Stimulated activated naive B cell treated with anti-CD40 and anti-IgM and Interleukin-4, amounts not matched to agents 10 μg/mL and 1 μg/mL and 100 μg/mL, for 72 hours (primary cell): ENCODE measurements around the gene CACNA2D3.

ENCODE experiments used
- ATAC-seq, 2 donors: fragments of 150-1000 bp; cut with Tn5 transposase; replicated peaks; 2 replicates each; pipeline ENCODE4 v1.10.0; 2021; ENCODE audit warnings: moderate library complexity in 1 of 2
- DNase-seq: peaks from one replicate; pipeline ENCODE4 v3.0.0; 2021
- H3K27ac Mint-ChIP-seq: one replicate; pipeline ENCODE4 v1.8.0; 2022; ENCODE audit warnings: mild to moderate bottlenecking, mixed read lengths
- H3K27me3 Mint-ChIP-seq, 2 donors: one replicate each; pipeline ENCODE4 v1.8.0; 2022; ENCODE audit warnings: mixed read lengths in 2 of 2
- H3K36me3 Mint-ChIP-seq, 2 donors: one replicate each; pipeline ENCODE4 v1.8.0; 2022; ENCODE audit warnings: mixed read lengths in 2 of 2, mild to moderate bottlenecking in 1 of 2
- H3K4me1 Mint-ChIP-seq, 2 donors: one replicate each; pipeline ENCODE4 v1.8.0; 2022; ENCODE audit warnings: mixed read lengths in 2 of 2, mild to moderate bottlenecking in 1 of 2
- H3K4me3 Mint-ChIP-seq, 2 donors: one replicate each; pipeline ENCODE4 v1.8.0; 2022; ENCODE audit warnings: mild to moderate bottlenecking in 2 of 2, mixed read lengths in 2 of 2, moderate library complexity in 1 of 2
- H3K9me3 Mint-ChIP-seq, 2 donors: one replicate each; pipeline ENCODE4 v1.8.0; 2022; ENCODE audit warnings: mixed read lengths in 2 of 2, mild to moderate bottlenecking in 1 of 2

CACNA2D3 gene

DNA sequence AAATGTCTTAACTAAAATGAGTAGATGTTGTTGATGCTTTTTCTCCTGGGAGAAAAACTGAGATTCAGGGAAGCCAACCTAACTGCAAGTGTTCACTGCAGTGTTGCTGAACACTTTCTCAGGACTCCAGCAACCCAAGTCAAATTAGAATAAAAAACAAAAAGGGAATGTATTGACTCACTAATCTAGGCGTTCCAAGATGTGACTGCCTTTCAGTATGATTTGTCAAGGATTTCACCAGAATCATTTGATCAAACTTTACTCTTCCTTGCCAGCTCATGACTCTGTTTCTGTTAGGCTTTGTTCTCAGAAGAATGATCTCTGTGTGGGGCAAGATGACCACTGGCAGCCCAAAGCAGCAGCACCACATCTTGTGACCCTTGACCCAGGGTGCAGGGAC is 364.0 kb downstream of the CACNA2D3 start:
- H3K27me3 Mint-ChIP-seq: no peaks in the 10 kb centered on the region
- ATAC-seq (no peak), DNase-seq (no peak)
- H3K4me1 Mint-ChIP-seq: no peaks in the 10 kb centered on the region
- peaks cover 0 to 3% of the 10 kb centered on the region in 2 donors for H3K9me3 Mint-ChIP-seq
- no peaks in the 10 kb centered on the region for H3K36me3 Mint-ChIP-seq
- no peak overlapping the region for H3K4me3 Mint-ChIP-seq
- no peak overlapping the region for H3K27ac Mint-ChIP-seq

DNA sequence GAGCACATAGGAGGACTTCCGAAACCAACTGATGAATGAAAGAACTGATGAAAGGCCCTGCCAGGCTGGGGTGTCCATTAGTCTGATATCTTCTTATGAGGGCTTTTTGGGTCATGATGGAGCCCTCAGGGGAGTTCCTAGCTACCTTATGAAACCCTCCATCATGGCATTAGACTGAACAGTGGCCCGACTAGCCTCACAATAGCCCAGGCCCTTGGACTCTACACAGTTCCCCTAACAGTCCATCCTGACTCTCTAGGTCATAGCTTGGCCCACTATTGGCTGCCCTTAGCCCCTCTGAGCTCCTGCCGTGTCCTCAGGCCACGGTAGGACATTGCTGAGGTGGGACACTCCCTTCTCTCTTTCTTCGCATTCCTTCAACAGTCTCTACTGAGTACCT is 365.9 kb downstream of the CACNA2D3 start:
- Mint-ChIP-seq H3K9me3 (peaks cover 1 to 3% of the 10 kb centered on the region in 2 donors), H3K36me3 (no peaks in the 10 kb centered on the region), H3K27ac (no peak overlapping the region), H3K4me1 (no peaks in the 10 kb centered on the region), H3K4me3 (no peak overlapping the region), H3K27me3 (no peaks in the 10 kb centered on the region)
- DNase-seq (no peak), ATAC-seq (no peak)

DNA sequence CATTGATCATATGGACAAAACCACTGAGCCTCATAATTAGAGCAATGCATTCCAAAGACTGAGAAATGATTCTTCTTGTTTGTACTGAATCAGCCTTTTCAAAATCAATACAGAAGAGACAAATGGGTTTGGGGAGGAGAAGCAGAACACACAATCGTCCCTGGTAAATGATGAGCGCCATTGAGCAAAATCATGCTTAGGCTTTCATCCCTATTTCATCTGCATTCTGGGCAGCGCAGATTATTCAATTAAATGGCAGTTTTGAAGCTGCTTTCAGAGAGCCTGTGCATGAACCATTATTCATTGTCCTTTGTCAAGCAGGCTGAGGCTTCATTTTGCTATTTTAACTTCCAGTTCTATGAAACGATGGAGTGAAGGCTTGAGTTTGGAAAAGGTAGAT is 371.9 kb downstream of the CACNA2D3 start:
- H3K36me3 Mint-ChIP-seq: no peaks in the 10 kb centered on the region
- H3K9me3 Mint-ChIP-seq: peaks cover 9 to 11% of the 10 kb centered on the region in 2 donors
- H3K4me1 Mint-ChIP-seq: no peaks in the 10 kb centered on the region
- H3K27ac Mint-ChIP-seq: no peak overlapping the region
- no peak for DNase-seq
- no peaks in the 10 kb centered on the region for H3K27me3 Mint-ChIP-seq
- H3K4me3 Mint-ChIP-seq: no peak overlapping the region
- ATAC-seq: no peak

DNA sequence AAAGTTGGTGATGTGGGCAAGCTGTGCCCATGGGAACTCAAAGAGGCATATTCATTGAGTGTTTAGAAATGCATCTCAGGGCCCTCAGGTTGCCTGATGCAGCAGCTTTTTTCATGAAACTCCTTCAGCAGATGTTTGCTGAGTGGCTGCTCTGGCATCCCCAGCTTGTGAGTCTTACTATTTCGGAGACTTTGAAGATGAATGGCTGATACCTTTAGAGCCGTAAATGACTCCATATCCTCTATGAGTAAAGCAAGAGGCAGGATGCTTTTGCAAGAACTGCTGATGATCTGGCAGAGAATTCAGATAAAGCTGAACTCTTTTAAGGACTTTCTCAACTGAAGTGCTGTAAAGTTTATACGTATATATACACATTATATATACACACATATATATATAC is 384.3 kb downstream of the CACNA2D3 start:
- ATAC-seq (no peak), DNase-seq (no peak)
- Mint-ChIP-seq H3K9me3 (peaks cover 4% of the 10 kb centered on the region in 2 donors), H3K36me3 (no peaks in the 10 kb centered on the region), H3K27me3 (no peaks in the 10 kb centered on the region), H3K27ac (no peak overlapping the region), H3K4me1 (no peaks in the 10 kb centered on the region), H3K4me3 (no peak overlapping the region)

DNA sequence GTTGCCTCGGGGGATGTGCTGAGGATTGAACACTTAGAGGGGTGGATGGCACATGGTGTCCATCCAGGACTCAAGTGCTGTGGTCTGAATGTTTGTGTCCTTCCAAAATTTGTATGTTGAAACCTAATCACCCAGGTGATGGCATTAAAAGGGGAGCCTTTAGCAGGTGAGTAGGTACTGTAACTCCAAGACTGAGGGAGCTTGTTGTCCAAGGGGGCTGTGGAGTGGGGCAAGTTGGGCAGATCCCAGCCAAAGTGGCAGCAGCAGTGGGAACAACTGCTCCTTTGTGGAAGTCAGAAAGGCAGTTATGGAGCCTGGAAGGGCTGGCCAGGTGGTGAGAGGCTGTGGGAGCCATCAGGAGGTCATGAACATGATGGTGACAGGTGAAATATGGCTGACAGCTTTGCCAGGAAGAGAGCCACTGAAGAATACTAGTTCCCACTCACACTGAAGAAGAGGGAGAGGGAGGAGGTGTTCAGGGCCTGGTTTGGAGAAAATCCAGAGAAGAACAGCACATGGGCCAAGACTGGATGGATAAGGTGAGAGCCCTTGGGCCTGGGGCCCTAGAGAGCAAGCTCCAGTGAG is 385.6 kb downstream of the CACNA2D3 start:
- ATAC-seq: no peak
- DNase-seq: no peak
- H3K36me3 Mint-ChIP-seq: no peaks in the 10 kb centered on the region

DNA sequence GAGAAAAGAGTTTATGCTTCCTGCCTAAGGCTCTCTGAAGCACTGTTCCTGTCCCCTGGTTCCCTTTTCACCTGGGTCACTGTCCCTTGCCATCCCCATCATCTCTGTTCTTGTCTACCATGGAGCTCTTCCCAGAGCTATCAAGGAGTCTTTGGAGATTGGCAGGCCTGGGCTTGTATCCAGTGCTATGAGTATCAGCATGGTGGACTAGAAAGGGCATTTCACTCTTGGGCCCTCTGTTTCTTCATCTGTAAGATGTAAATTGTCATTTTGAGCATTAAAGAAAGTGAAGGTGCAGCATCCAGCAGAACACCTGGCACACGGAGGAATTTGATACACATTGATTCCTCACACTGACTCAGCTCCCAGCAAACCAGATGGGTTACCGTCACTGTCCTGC is 388.2 kb downstream of the CACNA2D3 start:
- ATAC-seq (no peak), DNase-seq (no peak)
- H3K4me3 Mint-ChIP-seq: no peak overlapping the region
- H3K9me3 Mint-ChIP-seq: peaks cover 4 to 10% of the 10 kb centered on the region in 2 donors
- H3K36me3 Mint-ChIP-seq: no peaks in the 10 kb centered on the region
- H3K4me1 Mint-ChIP-seq: no peaks in the 10 kb centered on the region
- H3K27me3 Mint-ChIP-seq: no peaks in the 10 kb centered on the region
- H3K27ac Mint-ChIP-seq: no peak overlapping the region

More for the DNA sequence above, 385.6 kb downstream of the CACNA2D3 start:
- Mint-ChIP-seq H3K27ac (no peak overlapping the region), H3K27me3 (no peaks in the 10 kb centered on the region), H3K4me3 (no peak overlapping the region), H3K9me3 (peaks cover 4 to 10% of the 10 kb centered on the region in 2 donors), H3K4me1 (no peaks in the 10 kb centered on the region)

DNA sequence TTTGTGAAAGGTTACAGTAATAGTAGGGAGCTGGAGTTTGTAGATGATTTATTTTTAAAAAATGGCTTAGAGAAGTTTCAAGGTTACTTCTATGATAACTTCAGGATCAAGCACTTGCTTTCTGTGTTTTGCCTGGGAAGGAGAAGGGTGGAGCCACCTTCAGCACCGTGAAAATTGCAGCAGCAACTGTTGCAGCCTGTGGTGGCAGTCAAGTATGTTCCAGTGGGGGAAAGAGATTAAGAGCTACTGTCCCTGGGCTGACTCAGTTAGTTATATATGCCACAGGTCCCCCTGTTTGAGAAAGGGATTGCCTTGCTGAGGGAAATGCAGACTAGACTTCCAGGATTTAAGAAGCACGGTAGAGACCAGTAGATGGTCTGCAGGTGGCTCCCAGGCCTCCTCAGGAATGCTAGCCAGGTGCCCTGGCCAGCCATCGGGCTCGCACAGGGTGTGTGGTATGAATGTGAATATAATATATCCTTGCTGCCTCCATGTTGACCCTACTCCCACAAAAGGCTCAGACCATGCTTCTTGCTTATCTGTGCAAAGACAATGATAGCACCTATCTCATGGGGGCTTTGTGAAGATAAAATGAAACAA is 389.5 kb downstream of the CACNA2D3 start:
- H3K4me3 Mint-ChIP-seq: no peak overlapping the region
- no peaks in the 10 kb centered on the region for H3K4me1 Mint-ChIP-seq
- no peaks in the 10 kb centered on the region for H3K27me3 Mint-ChIP-seq
- H3K27ac Mint-ChIP-seq: no peak overlapping the region
- no peaks in the 10 kb centered on the region for H3K36me3 Mint-ChIP-seq
- H3K9me3 Mint-ChIP-seq: peaks cover 4 to 10% of the 10 kb centered on the region in 2 donors
- DNase-seq (no peak), ATAC-seq (no peak)

DNA sequence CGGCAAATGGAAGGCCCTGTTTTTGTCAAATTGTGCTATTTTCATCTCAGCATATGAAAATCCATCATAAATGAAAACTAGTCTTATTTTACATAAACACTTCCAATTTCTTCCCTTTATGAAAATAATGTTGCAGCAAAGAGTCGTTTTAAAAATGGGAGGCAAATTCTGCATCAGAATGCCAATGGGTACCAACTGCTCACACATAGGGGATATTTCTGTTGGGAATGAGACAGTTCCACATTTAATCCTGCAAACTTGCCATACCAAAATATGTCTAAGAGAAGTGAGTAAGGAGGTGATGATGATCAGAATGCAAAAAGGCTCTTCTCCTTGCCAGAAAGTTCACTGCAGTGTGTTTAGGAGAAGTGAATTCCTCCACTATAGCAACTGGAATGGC is 391.7 kb downstream of the CACNA2D3 start:
- H3K27ac Mint-ChIP-seq: no peak overlapping the region
- ATAC-seq (no peak), DNase-seq (no peak)
- H3K27me3 Mint-ChIP-seq: no peaks in the 10 kb centered on the region
- no peak overlapping the region for H3K4me3 Mint-ChIP-seq
- no peaks in the 10 kb centered on the region for H3K36me3 Mint-ChIP-seq
- H3K4me1 Mint-ChIP-seq: no peaks in the 10 kb centered on the region
- H3K9me3 Mint-ChIP-seq: peaks cover 4 to 10% of the 10 kb centered on the region in 2 donors

DNA sequence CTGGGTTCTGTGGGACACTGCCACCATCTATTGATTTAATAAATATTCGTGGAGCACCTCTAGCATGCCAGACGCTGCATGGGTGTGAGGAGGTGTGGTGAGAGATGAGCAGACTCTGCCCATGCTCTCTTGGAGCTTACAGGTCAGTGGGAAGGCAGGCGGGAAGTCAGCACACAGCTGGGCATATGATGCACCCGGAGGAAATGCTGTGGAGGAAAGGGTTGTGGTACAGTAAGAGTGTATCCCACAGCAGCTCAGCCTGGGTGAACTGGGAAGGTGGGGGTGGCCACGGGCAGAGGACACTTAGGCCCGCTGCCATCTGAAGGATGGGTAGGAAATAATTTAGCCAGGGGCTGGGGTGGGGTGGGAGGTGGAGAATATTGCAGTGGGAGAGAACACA is 392.1 kb downstream of the CACNA2D3 start:
- Mint-ChIP-seq H3K36me3 (no peaks in the 10 kb centered on the region), H3K27ac (no peak overlapping the region), H3K4me3 (no peak overlapping the region), H3K27me3 (no peaks in the 10 kb centered on the region), H3K9me3 (peaks cover 4 to 10% of the 10 kb centered on the region in 2 donors), H3K4me1 (no peaks in the 10 kb centered on the region)
- ATAC-seq: no peak
- DNase-seq: no peak

DNA sequence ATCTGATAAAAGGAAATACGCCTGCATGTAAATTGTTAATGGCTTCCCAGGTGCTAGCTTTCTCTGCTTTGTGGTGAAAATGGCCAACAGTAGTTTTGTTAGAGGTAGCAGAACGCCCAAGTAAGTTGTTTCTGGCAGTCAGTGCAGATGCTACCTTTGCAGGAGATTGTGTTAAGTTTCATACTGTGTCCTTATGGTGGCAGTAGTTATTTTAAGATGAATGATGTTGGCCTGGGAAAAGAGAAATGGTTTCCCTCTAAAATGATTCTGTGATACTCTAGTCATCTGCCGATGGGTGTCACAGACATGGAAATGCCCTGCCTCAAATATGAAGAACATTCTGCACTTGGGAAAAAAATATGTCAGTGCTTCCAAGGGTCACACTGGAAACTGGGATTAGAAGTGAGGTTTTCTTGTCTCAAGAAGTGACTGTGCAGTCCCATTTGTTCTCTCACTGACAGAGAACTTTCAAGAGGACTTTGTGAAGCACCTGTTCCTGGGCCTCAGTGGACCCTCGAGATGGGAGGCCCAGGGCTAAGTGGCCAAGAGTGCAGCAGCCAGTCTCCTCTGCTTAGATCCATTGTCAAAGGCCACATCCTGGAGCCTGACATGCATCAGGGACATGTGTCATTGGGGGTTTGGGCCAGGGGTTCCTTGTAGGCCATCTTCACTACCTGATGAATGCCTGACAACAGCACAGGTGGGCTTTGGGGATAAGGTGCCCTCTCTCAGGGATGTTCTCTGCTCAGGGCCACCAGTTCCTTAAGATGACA is 393.3 kb downstream of the CACNA2D3 start:
- Mint-ChIP-seq H3K9me3 (peaks cover 0 to 8% of the 10 kb centered on the region in 2 donors), H3K4me1 (no peaks in the 10 kb centered on the region)
- DNase-seq: no peak

DNA sequence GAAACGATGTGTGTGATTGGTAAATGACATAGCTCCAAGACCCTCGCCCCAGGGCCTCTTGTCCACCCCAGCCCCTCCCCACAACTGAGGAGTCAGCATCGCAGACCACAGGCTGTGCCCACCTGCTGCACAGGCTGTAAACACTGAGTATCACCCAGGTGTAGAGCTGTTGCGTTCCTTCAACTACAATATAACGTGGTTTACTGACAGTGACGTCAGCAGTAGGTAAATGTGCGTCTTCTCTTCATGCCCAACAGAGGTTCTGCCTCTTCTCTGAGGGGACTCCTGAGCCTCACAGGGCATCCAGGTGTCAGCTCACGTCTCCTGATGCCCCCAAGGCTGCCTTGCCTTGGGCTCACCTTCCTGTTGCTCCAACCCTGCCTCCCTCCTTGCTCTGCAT is 395.1 kb downstream of the CACNA2D3 start:
- no peaks in the 10 kb centered on the region for H3K27me3 Mint-ChIP-seq
- peaks cover 5 to 8% of the 10 kb centered on the region in 2 donors for H3K9me3 Mint-ChIP-seq
- H3K36me3 Mint-ChIP-seq: no peaks in the 10 kb centered on the region
- ATAC-seq: no peak
- no peak overlapping the region for H3K4me3 Mint-ChIP-seq
- no peak for DNase-seq
- H3K27ac Mint-ChIP-seq: no peak overlapping the region
- no peaks in the 10 kb centered on the region for H3K4me1 Mint-ChIP-seq

More for the DNA sequence above, 393.3 kb downstream of the CACNA2D3 start:
- no peak for ATAC-seq
- Mint-ChIP-seq H3K27me3 (no peaks in the 10 kb centered on the region), H3K36me3 (no peaks in the 10 kb centered on the region), H3K4me3 (no peak overlapping the region), H3K27ac (no peak overlapping the region)

DNA sequence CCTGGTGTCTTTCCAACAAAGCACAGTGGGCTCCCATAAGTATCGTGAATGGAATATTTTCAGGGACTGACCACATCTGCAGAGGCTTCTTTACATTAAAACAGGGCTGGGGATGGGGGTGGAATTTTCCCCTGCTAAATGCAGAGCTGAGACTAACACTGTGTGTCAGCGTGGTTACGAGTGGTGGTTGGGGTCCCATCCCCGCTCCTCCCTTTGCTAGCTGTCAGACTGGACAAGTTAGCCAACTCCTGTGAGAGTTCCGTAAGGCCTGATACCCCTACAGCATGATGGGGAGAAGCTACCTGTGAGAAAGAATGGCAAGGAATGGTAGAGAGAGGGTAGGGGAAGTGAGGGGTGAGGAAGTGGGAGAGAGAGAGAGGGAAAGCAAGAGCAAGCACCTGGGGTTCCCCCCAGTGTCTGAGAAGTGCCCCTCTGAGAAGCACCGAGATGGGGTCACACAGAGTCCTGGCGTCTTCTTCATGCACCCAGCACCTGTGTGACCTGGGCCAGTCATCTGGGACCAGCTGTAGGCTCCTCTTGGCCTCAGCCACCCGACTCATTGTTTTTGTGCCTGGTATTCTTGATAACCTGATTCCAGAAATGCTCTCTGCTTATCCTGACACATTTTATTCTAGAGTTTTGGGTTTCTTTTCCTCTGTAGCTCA is 395.8 kb downstream of the CACNA2D3 start:
- no peak overlapping the region for H3K27ac Mint-ChIP-seq
- H3K4me1 Mint-ChIP-seq: no peaks in the 10 kb centered on the region
- H3K9me3 Mint-ChIP-seq: peaks cover 5 to 6% of the 10 kb centered on the region in 2 donors
- DNase-seq: no peak
- no peaks in the 10 kb centered on the region for H3K27me3 Mint-ChIP-seq
- H3K4me3 Mint-ChIP-seq: no peak overlapping the region
- no peak for ATAC-seq
- H3K36me3 Mint-ChIP-seq: no peaks in the 10 kb centered on the region

DNA sequence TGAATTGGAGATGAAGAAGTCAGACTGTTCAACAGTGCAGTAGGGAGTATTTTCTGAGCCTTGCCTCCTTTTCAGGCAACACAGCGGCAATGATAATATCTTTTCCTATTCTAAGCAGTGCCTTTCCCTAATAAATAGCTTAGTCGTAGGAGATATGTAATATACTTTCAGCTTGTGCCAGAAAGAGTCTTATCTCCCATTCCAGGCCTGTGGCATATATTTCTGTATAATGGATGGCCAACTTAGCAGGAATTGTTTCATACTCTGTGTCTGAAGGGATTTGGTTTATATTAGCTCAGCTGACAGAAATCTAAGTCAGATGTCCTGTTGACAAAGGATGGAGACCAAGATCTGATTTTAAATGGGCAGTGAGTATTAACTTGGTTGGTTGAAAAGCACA is 397.1 kb downstream of the CACNA2D3 start:
- no peak for ATAC-seq

DNA sequence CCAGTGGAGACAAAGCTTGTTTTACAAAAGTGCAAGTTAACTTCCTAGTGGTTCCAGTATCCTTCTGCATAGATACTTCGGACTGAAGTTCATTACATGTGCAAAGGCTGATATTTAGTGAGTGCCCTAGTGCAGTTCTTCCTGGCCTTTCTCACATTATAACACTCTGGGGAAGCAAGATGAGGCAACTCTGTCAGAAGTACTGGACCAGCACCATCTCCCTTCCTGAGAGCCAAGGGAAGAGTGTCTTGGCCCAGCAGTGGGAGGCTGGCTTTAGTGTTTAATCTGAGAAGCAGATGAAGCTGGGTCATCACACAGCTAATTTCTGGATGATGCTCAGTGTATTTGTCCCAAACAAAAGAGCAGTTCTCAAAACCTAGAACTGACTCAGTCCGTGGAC is 397.7 kb downstream of the CACNA2D3 start:
- DNase-seq: no peak
- Mint-ChIP-seq H3K4me3 (no peak overlapping the region), H3K27me3 (no peaks in the 10 kb centered on the region), H3K36me3 (no peaks in the 10 kb centered on the region), H3K4me1 (no peaks in the 10 kb centered on the region), H3K9me3 (peaks cover 9 to 16% of the 10 kb centered on the region in 2 donors), H3K27ac (no peak overlapping the region)
- ATAC-seq: no peak

More for the DNA sequence above, 397.1 kb downstream of the CACNA2D3 start:
- Mint-ChIP-seq H3K36me3 (no peaks in the 10 kb centered on the region), H3K4me3 (no peak overlapping the region), H3K27me3 (no peaks in the 10 kb centered on the region), H3K4me1 (no peaks in the 10 kb centered on the region), H3K9me3 (peaks cover 9 to 16% of the 10 kb centered on the region in 2 donors), H3K27ac (no peak overlapping the region)
- no peak for DNase-seq
